ENCODE results near the gene IFI27.

The IFI27 gene

GRCh38 chr14:94113490-94113889 lies 3.0 kb downstream of the IFI27 start:
- DNase-seq (ENCODE audit: extremely low read depth, insufficient read length), result no peak
- TF ChIP-seq CTCF (IDR thresholded peaks at IDR 0.05; ENCODE audit: insufficient read depth, low read length, poor library complexity, severe bottlenecking), result no peak

GRCh38 chr14:94113908-94114588 lies 3.5 kb downstream of the IFI27 start:
- H3K4me3 ChIP-seq (replicated peaks; ENCODE audit: low read depth, low read length), result no peak overlapping the region
- no peak for DNase-seq (ENCODE audit: extremely low read depth, insufficient read length)
- TF ChIP-seq CTCF (IDR thresholded peaks at IDR 0.05; ENCODE audit: insufficient read depth, low read length, poor library complexity, severe bottlenecking), result no peak
- peaks cover 2% of the 10 kb centered on the region for H3K27me3 ChIP-seq (replicated peaks; ENCODE audit: control insufficient read depth, insufficient read depth, low read length)
- no peaks in the 10 kb centered on the region for H3K36me3 ChIP-seq (ENCODE audit: control insufficient read depth, insufficient read depth, low read length)

More at GRCh38 chr14:94113490-94113889, 3.0 kb downstream of the IFI27 start:
- H3K36me3 ChIP-seq (ENCODE audit: control insufficient read depth, insufficient read depth, low read length), result no peaks in the 10 kb centered on the region
- no peak overlapping the region for H3K4me3 ChIP-seq (replicated peaks; ENCODE audit: low read depth, low read length)
- H3K27me3 ChIP-seq (replicated peaks; ENCODE audit: control insufficient read depth, insufficient read depth, low read length), result peaks cover 2% of the 10 kb centered on the region

DNA sequence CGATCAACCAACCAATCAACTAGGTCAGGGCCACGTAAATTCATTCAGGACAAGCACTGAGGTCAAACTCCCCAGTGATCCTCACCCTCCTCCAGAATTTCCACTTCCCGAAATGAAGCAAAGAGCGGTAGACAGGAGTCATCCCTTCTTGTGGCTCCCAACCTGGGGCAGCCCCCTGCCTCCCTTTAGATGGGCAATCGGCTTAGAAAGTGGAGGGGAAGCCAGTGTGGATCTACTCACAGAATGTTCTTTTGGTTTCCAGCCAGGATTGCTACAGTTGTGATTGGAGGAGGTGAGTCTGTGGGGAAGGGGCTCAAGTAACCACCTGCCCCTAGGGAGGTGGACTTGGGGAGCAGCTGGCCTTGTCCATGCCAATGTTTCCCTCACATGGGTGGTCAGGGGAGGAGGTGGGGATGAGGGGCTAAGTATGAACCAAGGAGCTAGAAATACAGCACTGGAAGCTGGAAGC lies 4.1 kb downstream of the IFI27 start:
- no peak for TF ChIP-seq CTCF (IDR thresholded peaks at IDR 0.05; ENCODE audit: insufficient read depth, low read length, poor library complexity, severe bottlenecking)
- H3K36me3 ChIP-seq (ENCODE audit: control insufficient read depth, insufficient read depth, low read length), result no peaks in the 10 kb centered on the region
- no peak for DNase-seq (ENCODE audit: extremely low read depth, insufficient read length)
- no peak overlapping the region for H3K4me3 ChIP-seq (replicated peaks; ENCODE audit: low read depth, low read length)
- peaks cover 2% of the 10 kb centered on the region for H3K27me3 ChIP-seq (replicated peaks; ENCODE audit: control insufficient read depth, insufficient read depth, low read length)

DNA sequence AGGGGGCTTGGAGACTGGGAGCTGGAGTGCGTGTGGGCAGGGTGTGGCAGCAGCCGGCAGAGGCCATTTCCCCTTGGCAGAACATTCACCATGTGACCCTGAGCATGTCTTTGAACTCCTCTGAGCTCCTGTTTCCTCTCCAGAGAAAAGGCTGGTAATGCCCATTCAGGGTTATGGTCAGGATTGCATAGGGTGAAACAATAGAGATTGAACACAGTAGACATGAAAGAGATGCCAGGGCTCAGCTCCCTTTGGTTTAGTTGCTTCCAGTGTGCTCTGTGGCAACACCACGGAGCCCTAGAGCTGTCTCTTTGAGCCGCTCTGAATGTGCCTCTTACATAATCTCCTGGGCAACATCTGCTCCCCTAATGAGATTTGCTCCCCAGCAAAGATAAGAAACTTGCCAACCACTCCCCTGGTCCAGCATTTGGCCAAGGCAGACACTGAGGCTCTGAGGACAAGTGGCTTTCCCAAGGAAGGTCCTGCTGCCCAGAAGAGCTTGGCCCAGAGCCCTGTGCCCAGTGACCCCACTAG lies 4.6 kb downstream of the IFI27 start:
- no peaks in the 10 kb centered on the region for H3K36me3 ChIP-seq (ENCODE audit: control insufficient read depth, insufficient read depth, low read length)
- peaks cover 2% of the 10 kb centered on the region for H3K27me3 ChIP-seq (replicated peaks; ENCODE audit: control insufficient read depth, insufficient read depth, low read length)
- no peak for TF ChIP-seq CTCF (IDR thresholded peaks at IDR 0.05; ENCODE audit: insufficient read depth, low read length, poor library complexity, severe bottlenecking)
- DNase-seq (ENCODE audit: extremely low read depth, insufficient read length), result no peak
- H3K4me3 ChIP-seq (replicated peaks; ENCODE audit: low read depth, low read length), result no peak overlapping the region

DNA sequence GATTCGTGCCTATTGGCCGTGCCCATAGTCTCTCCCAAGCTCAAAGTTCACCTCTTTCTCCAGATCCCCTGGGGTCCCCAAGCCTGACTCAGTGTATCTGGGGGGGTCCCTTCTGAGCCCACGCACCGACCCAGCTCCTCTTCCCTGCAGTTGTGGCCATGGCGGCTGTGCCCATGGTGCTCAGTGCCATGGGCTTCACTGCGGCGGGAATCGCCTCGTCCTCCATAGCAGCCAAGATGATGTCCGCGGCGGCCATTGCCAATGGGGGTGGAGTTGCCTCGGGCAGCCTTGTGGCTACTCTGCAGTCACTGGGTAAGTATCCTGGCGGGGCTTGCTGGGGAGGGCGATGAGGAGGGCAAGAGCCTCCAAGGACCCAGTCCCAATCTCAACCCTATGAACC lies 5.1 kb downstream of the IFI27 start:
- Histone ChIP-seq H3K4me3 (replicated peaks; ENCODE audit: low read depth, low read length) (no peak overlapping the region), H3K27me3 (replicated peaks; ENCODE audit: control insufficient read depth, insufficient read depth, low read length) (peaks cover 2% of the 10 kb centered on the region), H3K36me3 (ENCODE audit: control insufficient read depth, insufficient read depth, low read length) (no peaks in the 10 kb centered on the region)
- no peak for TF ChIP-seq CTCF (IDR thresholded peaks at IDR 0.05; ENCODE audit: insufficient read depth, low read length, poor library complexity, severe bottlenecking)
- no peak for DNase-seq (ENCODE audit: extremely low read depth, insufficient read length)

Data from GM06990 (cell line).